Endothelial cell of umbilical vein (primary cell): ENCODE results near the gene CLIC3.

ENCODE experiments used
- EZH2 ChIP-seq: IDR thresholded peaks from 2 replicates; pipeline ENCODE4 v1.6.1; 2012; ENCODE audit warnings: borderline replicate concordance, low read depth, mild to moderate bottlenecking, moderate library complexity, low read length, inconsistent platforms; ENCODE audit not compliant: severe bottlenecking
- GATA2 ChIP-seq: IDR thresholded peaks from 2 replicates; pipeline ENCODE4 v1.7.0; 2011; ENCODE audit warnings: low read depth, mild to moderate bottlenecking, moderate library complexity, mixed read lengths, low read length; ENCODE audit not compliant: insufficient read length, insufficient read depth
- JUN ChIP-seq: IDR thresholded peaks from 2 replicates; pipeline ENCODE4 v1.6.1; 2011; ENCODE audit warnings: borderline replicate concordance, low read depth; ENCODE audit not compliant: insufficient read length, insufficient read depth
- POLR2A ChIP-seq: IDR thresholded peaks from 2 replicates; pipeline ENCODE4 v1.6.1; 2012; ENCODE audit warnings: low read depth, mild to moderate bottlenecking, control low read depth, low read length
- POLR2AphosphoS5 ChIP-seq: IDR thresholded peaks from 2 replicates; pipeline ENCODE4 v1.6.1; 2012; ENCODE audit warnings: low read depth, mild to moderate bottlenecking, control low read depth, low read length, moderate library complexity; ENCODE audit not compliant: insufficient read depth
- TF ChIP-seq, protein P1 (sequence below), 2 donors: IDR thresholded peaks; 1 replicate in 1 of 2; 2 replicates in 1 of 2; pipeline ENCODE4 v1.5.1; 2011; ENCODE audit warnings: low read length in 2 of 2, mild to moderate bottlenecking in 2 of 2, moderate library complexity in 2 of 2, control low read depth in 1 of 2, inconsistent platforms in 1 of 2, low read depth in 1 of 2; ENCODE audit not compliant: insufficient read depth in 1 of 2; ENCODE audit errors: extremely low read depth in 1 of 2
- TF ChIP-seq, protein P2 (sequence below): IDR thresholded peaks from 2 replicates; pipeline ENCODE4 v1.6.1; 2011; ENCODE audit not compliant: insufficient read depth, insufficient read length

DNA sequence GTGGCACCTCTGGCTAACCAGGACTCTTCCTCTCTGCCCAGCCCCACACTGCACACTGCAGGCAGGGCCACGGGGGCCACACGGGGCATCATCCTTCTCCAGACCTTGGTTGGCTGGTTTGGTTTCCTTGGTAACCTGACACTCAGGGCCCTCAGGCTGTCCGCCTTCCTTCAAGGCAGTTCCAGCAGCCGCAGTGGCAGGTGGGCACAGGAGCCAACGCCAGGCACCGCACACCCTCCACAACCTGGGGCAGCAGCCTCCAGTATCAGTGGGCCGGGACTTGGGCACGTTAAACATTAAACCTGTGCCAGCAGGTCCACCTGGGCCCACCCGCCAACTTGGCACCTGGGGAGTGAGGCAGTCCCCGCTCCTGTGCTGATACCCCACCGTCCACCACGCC lies 47.7 kb upstream of the CLIC3 start:
- TF ChIP-seq EZH2 (no peak), POLR2AphosphoS5 (no peak), POLR2A (no peak), JUN (no peak), GATA2 (no peak)
- TF ChIP-seq, protein P1, sequence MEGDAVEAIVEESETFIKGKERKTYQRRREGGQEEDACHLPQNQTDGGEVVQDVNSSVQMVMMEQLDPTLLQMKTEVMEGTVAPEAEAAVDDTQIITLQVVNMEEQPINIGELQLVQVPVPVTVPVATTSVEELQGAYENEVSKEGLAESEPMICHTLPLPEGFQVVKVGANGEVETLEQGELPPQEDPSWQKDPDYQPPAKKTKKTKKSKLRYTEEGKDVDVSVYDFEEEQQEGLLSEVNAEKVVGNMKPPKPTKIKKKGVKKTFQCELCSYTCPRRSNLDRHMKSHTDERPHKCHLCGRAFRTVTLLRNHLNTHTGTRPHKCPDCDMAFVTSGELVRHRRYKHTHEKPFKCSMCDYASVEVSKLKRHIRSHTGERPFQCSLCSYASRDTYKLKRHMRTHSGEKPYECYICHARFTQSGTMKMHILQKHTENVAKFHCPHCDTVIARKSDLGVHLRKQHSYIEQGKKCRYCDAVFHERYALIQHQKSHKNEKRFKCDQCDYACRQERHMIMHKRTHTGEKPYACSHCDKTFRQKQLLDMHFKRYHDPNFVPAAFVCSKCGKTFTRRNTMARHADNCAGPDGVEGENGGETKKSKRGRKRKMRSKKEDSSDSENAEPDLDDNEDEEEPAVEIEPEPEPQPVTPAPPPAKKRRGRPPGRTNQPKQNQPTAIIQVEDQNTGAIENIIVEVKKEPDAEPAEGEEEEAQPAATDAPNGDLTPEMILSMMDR (IDR thresholded peaks at IDR 0.05; ENCODE audit: extremely low read depth in 1 of 2, insufficient read depth in 1 of 2, low read depth in 1 of 2, low read length in 2 of 2): no peak
- TF ChIP-seq, protein P2, sequence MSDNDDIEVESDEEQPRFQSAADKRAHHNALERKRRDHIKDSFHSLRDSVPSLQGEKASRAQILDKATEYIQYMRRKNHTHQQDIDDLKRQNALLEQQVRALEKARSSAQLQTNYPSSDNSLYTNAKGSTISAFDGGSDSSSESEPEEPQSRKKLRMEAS: no peak
